ENCODE data around the gene SPAM1.

- TF ChIP-seq CTCF (IDR thresholded peaks at IDR 0.05), result no peak
- no peak for TF ChIP-seq POLR2A (IDR thresholded peaks at IDR 0.05)
These were observed 20.9 kb downstream of the SPAM1 start for GRCh38 chr7:123945938-123946337.

Data from thyroid gland (tissue), 4 donors.